Measurements from ENCODE around the gene IRF7. TPM values are rescaled to one million over a fixed set of nuclear protein-coding genes. Genes with fewer than 3 reads are reported as not detected.

IRF7 gene
- total RNA-seq, 1 donor from 2014 or later, result 75.4 TPM

GRCh38 chr11:616320-617198 lies 809 bp upstream of the IRF7 start:
- TF ChIP-seq CTCF (IDR thresholded peaks at IDR 0.05; ENCODE audit: insufficient read depth, low read depth, low read length), result no peak
- no peak for TF ChIP-seq EZH2 (IDR thresholded peaks at IDR 0.05; ENCODE audit: insufficient read depth, low read length)
- H3K27ac ChIP-seq (ENCODE audit: low read depth, low read length), result no peak overlapping the region
- H3K4me1 ChIP-seq (ENCODE audit: insufficient read depth, low read length), result peaks cover 11% of the 10 kb centered on the region
- no peaks in the 10 kb centered on the region for H3K9me3 ChIP-seq (ENCODE audit: insufficient read depth, low read depth, low read length)
- H3K9ac ChIP-seq (ENCODE audit: low read length), result no peak overlapping the region
- H3K27me3 ChIP-seq (ENCODE audit: insufficient read depth, low read length), result no peaks in the 10 kb centered on the region
- no peak for FAIRE-seq
- H3K9me3 Mint-ChIP-seq (ENCODE audit: unreplicated experiment), result no peaks in the 10 kb centered on the region
- peak overlapping the region; percentile 99 for H3K4me2 ChIP-seq (ENCODE audit: low read length)
- peaks cover 5% of the 10 kb centered on the region for H3K79me2 ChIP-seq (ENCODE audit: insufficient read depth, low read length)
- no peak overlapping the region for H3K4me3 Mint-ChIP-seq (ENCODE audit: unreplicated experiment)
- no peaks in the 10 kb centered on the region for H3K36me3 ChIP-seq (ENCODE audit: insufficient read depth, low read length)
- H3K27me3 Mint-ChIP-seq (ENCODE audit: low read depth, unreplicated experiment), result no peaks in the 10 kb centered on the region
- H3K27ac Mint-ChIP-seq (ENCODE audit: unreplicated experiment), result peak overlapping the region; percentile 66
- H2AFZ ChIP-seq (ENCODE audit: low read depth, low read length), result no peak overlapping the region
- H4K20me1 ChIP-seq (ENCODE audit: insufficient read depth, low read length), result peaks cover 34% of the 10 kb centered on the region
- peaks cover 5% of the 10 kb centered on the region for H3K4me1 Mint-ChIP-seq (ENCODE audit: low read depth, unreplicated experiment)
- peaks cover 11% of the 10 kb centered on the region for H3K36me3 Mint-ChIP-seq (ENCODE audit: low read depth, unreplicated experiment)
- DNase-seq (ENCODE audit: low read depth), result no peak
- no peak overlapping the region for H3K4me3 ChIP-seq (ENCODE audit: insufficient read depth, low read depth, low read length)

GRCh38 chr11:614623-615503 lies 887 bp downstream of the IRF7 start:
- peak overlapping the region; percentile 91 for H3K27ac Mint-ChIP-seq (ENCODE audit: unreplicated experiment)

More at GRCh38 chr11:614623-615503, 887 bp downstream of the IRF7 start:
- Histone ChIP-seq H3K4me2 (ENCODE audit: low read length) (peak overlapping the region; percentile 99), H3K4me1 (ENCODE audit: insufficient read depth, low read length) (peaks cover 11% of the 10 kb centered on the region), H3K36me3 (ENCODE audit: insufficient read depth, low read length) (peaks cover 6% of the 10 kb centered on the region), H2AFZ (ENCODE audit: low read depth, low read length) (no peak overlapping the region), H3K4me3 (ENCODE audit: insufficient read depth, low read depth, low read length) (peak overlapping the region; percentile 87), H3K27me3 (ENCODE audit: insufficient read depth, low read length) (no peaks in the 10 kb centered on the region), H3K9me3 (ENCODE audit: insufficient read depth, low read depth, low read length) (no peaks in the 10 kb centered on the region), H3K79me2 (ENCODE audit: insufficient read depth, low read length) (peaks cover 5% of the 10 kb centered on the region), H3K27ac (ENCODE audit: low read depth, low read length) (peak overlapping the region; percentile 80), H3K9ac (ENCODE audit: low read length) (peak overlapping the region; percentile 85), H4K20me1 (ENCODE audit: insufficient read depth, low read length) (peaks cover 49% of the 10 kb centered on the region)
- TF ChIP-seq CTCF (IDR thresholded peaks at IDR 0.05; ENCODE audit: insufficient read depth, low read depth, low read length), result no peak
- no peak for TF ChIP-seq EZH2 (IDR thresholded peaks at IDR 0.05; ENCODE audit: insufficient read depth, low read length)
- no peak for DNase-seq (ENCODE audit: low read depth)
- no peak for FAIRE-seq
- Mint-ChIP-seq H3K4me1 (ENCODE audit: low read depth, unreplicated experiment) (peaks cover 5% of the 10 kb centered on the region), H3K27me3 (ENCODE audit: low read depth, unreplicated experiment) (no peaks in the 10 kb centered on the region), H3K9me3 (ENCODE audit: unreplicated experiment) (no peaks in the 10 kb centered on the region), H3K4me3 (ENCODE audit: unreplicated experiment) (peak overlapping the region; percentile 85), H3K36me3 (ENCODE audit: low read depth, unreplicated experiment) (peaks cover 13% of the 10 kb centered on the region)

Data from astrocyte (in vitro differentiated cells and primary cell).